ENCODE measurements around the gene MUCL3.

Gene MUCL3

DNA sequence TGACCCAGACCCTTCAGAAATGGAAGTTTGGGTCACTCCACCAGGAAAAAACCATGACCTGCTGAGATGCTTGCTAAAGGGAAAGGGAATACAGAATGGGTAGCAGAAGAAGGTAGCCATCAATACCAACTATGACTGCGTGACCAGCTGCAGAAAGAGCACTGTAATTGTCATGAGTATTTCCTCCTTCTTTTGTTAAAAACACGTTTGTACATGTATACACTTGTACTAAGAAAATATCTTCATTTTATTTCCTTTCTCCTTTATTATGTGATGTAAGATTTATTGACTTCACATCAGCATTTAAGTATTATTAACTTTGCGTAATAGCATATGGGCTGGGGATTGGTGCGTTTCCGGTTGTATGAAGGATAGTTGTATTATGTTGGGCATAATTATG is 30.2 kb downstream of the MUCL3 start:
- Histone ChIP-seq H3K27ac (no peak overlapping the region), H3K9me3 (ENCODE audit: control insufficient read depth, low read length) (no peaks in the 10 kb centered on the region), H3K4me2 (ENCODE audit: low read length) (no peak overlapping the region), H3K4me3 (ENCODE audit: low read depth, low read length) (no peak overlapping the region), H3K9ac (no peak overlapping the region), H3K27me3 (ENCODE audit: control insufficient read depth, insufficient read depth, low read length) (no peaks in the 10 kb centered on the region), H2AFZ (no peak overlapping the region), H3K79me2 (no peaks in the 10 kb centered on the region), H3K36me3 (ENCODE audit: control insufficient read depth, insufficient read depth, low read length) (no peaks in the 10 kb centered on the region), H3K4me1 (no peaks in the 10 kb centered on the region)
- TF ChIP-seq, protein P1, sequence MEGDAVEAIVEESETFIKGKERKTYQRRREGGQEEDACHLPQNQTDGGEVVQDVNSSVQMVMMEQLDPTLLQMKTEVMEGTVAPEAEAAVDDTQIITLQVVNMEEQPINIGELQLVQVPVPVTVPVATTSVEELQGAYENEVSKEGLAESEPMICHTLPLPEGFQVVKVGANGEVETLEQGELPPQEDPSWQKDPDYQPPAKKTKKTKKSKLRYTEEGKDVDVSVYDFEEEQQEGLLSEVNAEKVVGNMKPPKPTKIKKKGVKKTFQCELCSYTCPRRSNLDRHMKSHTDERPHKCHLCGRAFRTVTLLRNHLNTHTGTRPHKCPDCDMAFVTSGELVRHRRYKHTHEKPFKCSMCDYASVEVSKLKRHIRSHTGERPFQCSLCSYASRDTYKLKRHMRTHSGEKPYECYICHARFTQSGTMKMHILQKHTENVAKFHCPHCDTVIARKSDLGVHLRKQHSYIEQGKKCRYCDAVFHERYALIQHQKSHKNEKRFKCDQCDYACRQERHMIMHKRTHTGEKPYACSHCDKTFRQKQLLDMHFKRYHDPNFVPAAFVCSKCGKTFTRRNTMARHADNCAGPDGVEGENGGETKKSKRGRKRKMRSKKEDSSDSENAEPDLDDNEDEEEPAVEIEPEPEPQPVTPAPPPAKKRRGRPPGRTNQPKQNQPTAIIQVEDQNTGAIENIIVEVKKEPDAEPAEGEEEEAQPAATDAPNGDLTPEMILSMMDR (IDR thresholded peaks at IDR 0.05) = no peak

DNA sequence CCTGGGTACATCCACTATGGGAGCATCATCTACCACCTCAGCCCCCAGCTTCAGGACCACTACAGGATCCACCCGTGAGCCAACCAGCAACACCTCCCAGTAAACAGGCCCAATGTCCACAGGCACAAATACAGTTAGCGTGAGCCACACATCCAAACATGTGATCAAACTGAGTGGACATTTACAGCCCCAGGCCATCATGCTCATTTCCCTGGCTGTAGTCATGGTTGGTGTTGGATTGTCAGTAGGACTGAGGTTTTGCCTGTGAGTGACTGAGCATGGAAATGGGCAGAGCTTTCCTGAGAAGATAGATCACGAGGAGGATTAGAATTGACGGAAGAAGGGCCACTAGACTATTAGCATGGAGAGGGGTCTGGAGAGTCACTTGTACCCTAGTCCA is 32.0 kb downstream of the MUCL3 start:
- no peaks in the 10 kb centered on the region for H3K9me3 ChIP-seq (ENCODE audit: control insufficient read depth, low read length)
- H3K4me2 ChIP-seq (ENCODE audit: low read length) = no peak overlapping the region
- H3K4me1 ChIP-seq = no peaks in the 10 kb centered on the region
- no peak overlapping the region for H3K9ac ChIP-seq
- TF ChIP-seq, protein P1 (IDR thresholded peaks at IDR 0.05) = no peak
- H3K4me3 ChIP-seq (ENCODE audit: low read depth, low read length) = no peak overlapping the region
- no peaks in the 10 kb centered on the region for H3K27me3 ChIP-seq (ENCODE audit: control insufficient read depth, insufficient read depth, low read length)
- H3K27ac ChIP-seq = no peak overlapping the region
- no peaks in the 10 kb centered on the region for H3K36me3 ChIP-seq (ENCODE audit: control insufficient read depth, insufficient read depth, low read length)
- H3K79me2 ChIP-seq = no peaks in the 10 kb centered on the region
- no peak overlapping the region for H2AFZ ChIP-seq

DNA sequence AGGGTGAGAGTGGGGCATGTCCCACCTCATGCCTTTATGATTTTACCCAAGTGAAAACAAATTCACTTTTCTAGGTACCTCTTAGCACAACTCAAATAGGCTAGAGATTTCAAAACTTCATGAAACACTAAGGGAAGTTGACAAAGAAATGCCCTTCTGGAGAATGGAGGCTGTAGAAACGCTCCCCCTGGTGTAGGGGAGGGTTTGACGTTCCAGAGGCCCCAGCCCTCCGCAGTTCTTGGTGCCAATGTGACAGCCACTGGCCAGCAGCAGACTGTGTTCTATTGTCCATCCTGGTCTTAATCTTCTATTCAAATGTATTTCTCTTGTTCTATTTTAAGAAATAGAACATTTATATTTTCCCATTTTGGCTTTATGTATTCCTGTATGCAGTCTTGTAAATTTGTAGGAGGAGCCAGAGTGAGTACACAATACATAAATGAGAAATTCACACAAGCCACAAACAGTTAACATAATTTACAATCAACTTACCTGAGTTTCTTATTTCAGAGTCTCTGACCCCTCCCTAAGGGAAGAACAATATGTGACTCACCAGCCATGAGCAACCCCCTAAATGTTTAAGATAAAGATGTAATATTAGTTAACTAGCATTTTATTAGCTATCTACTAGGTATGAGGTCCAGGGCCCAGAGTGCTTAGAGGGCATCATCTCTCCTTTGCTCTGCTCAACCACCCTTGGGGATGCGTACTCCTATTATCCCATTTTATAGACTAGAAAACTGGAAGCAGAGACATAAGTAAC is 33.9 kb downstream of the MUCL3 start:
- no peak overlapping the region for H3K9ac ChIP-seq
- no peak overlapping the region for H3K4me2 ChIP-seq (ENCODE audit: low read length)
- H2AFZ ChIP-seq = no peak overlapping the region
- TF ChIP-seq, protein P1 (IDR thresholded peaks at IDR 0.05) = no peak
- H3K36me3 ChIP-seq (ENCODE audit: control insufficient read depth, insufficient read depth, low read length) = no peaks in the 10 kb centered on the region
- no peaks in the 10 kb centered on the region for H3K4me1 ChIP-seq
- no peaks in the 10 kb centered on the region for H3K27me3 ChIP-seq (ENCODE audit: control insufficient read depth, insufficient read depth, low read length)
- no peaks in the 10 kb centered on the region for H3K9me3 ChIP-seq (ENCODE audit: control insufficient read depth, low read length)
- H3K79me2 ChIP-seq = no peaks in the 10 kb centered on the region
- H3K27ac ChIP-seq = no peak overlapping the region
- no peak overlapping the region for H3K4me3 ChIP-seq (ENCODE audit: low read depth, low read length)

DNA sequence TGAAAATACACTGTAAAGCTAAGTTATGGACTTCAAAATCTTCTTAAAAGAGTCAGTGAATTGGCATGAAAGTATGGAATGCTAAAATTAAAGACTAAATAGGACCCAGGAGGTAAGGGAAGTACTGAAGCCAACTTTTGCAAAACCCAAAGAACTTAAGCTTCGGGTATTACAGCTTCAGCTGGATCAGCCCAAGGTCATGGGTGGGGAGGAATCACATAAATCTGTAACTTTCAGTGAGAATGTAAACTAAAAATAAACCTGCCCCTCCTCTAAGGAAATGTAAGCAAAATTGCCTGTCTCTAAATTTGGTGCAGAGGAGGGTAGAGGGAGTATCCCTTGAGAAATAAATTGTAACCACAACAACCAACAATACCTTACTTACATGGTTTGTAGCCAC is 38.4 kb downstream of the MUCL3 start:
- no peaks in the 10 kb centered on the region for H3K27me3 ChIP-seq (ENCODE audit: control insufficient read depth, insufficient read depth, low read length)
- H3K79me2 ChIP-seq = no peaks in the 10 kb centered on the region
- H2AFZ ChIP-seq = peak overlapping the region; percentile 40
- no peak overlapping the region for H3K4me2 ChIP-seq (ENCODE audit: low read length)
- no peak overlapping the region for H3K27ac ChIP-seq
- no peaks in the 10 kb centered on the region for H3K9me3 ChIP-seq (ENCODE audit: control insufficient read depth, low read length)
- H3K4me1 ChIP-seq = peaks cover 7% of the 10 kb centered on the region
- no peak overlapping the region for H3K4me3 ChIP-seq (ENCODE audit: low read depth, low read length)
- no peak overlapping the region for H3K9ac ChIP-seq
- no peaks in the 10 kb centered on the region for H3K36me3 ChIP-seq (ENCODE audit: control insufficient read depth, insufficient read depth, low read length)
- TF ChIP-seq, protein P1 (IDR thresholded peaks at IDR 0.05) = no peak

DNA sequence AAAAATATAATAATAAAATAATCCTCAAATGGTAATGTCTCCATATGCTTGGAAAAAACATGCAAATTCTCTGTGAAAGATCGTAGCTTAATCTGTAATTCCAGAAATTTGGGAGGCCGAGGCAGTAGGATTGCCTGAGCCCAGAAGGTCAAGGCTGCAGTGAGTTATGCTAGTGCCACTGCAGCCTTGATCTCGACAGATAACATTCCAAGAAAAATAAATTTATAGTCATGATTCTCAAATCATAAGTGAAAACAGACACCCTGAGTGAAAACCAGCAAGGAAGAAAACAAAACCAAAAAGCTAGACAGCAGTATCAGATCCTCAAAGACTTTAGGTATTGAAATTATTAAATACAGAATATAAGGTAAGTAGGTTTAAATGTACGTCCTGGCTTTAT is 38.9 kb downstream of the MUCL3 start:
- no peak overlapping the region for H2AFZ ChIP-seq
- no peak overlapping the region for H3K27ac ChIP-seq
- no peak overlapping the region for H3K4me2 ChIP-seq (ENCODE audit: low read length)
- TF ChIP-seq, protein P1 (IDR thresholded peaks at IDR 0.05) = no peak
- no peak overlapping the region for H3K4me3 ChIP-seq (ENCODE audit: low read depth, low read length)
- H3K9ac ChIP-seq = no peak overlapping the region
- H3K79me2 ChIP-seq = no peaks in the 10 kb centered on the region
- no peaks in the 10 kb centered on the region for H3K9me3 ChIP-seq (ENCODE audit: control insufficient read depth, low read length)
- H3K27me3 ChIP-seq (ENCODE audit: control insufficient read depth, insufficient read depth, low read length) = no peaks in the 10 kb centered on the region
- H3K36me3 ChIP-seq (ENCODE audit: control insufficient read depth, insufficient read depth, low read length) = no peaks in the 10 kb centered on the region
- H3K4me1 ChIP-seq = peaks cover 7% of the 10 kb centered on the region
